Activated B cell treated with CpG ODN at 0.5 μM for 24 hours (primary cell): ENCODE data around the gene DIP2C. TPM values are rescaled to one million over a fixed set of nuclear protein-coding genes. Genes with fewer than 3 reads are reported as not detected.
"Not testable (repeated sequence)": the region's sequence is repeated elsewhere in the genome, so short reads cannot be mapped to it uniquely, and the experiment has no call there.

Source experiments
- ATAC-seq: fragments of 200-7000 bp; cut with Tn5 transposase; one replicate; pipeline ENCODE4 v1.10.0; 2021; ENCODE audit warnings: low read depth, mild to moderate bottlenecking, moderate library complexity
- CTCF ChIA-PET: fragments of 350-600 bp; sonication (Branson Sonifier 250); formaldehyde crosslinking; loops from one replicate; lab custom pipeline; 2021; ENCODE audit warnings: antibody characterized with exemption; lab: Charles Lee
- POLR2A ChIA-PET: fragments of 350-600 bp; sonication (Branson Sonifier 250); formaldehyde crosslinking; loops from one replicate; lab custom pipeline; 2021; ENCODE audit warnings: antibody characterized with exemption; lab: Charles Lee
- DNase-seq: peaks from one replicate; pipeline ENCODE4 v3.0.0; 2022
- H3K27ac Mint-ChIP-seq: one replicate; pipeline ENCODE4 v1.8.0; 2020; ENCODE audit warnings: mixed read lengths
- H3K27me3 Mint-ChIP-seq: one replicate; pipeline ENCODE4 v1.8.0; 2021; ENCODE audit warnings: mixed read lengths
- H3K36me3 Mint-ChIP-seq: one replicate; pipeline ENCODE4 v1.8.0; 2021; ENCODE audit warnings: low read depth, mixed read lengths
- H3K4me1 Mint-ChIP-seq: one replicate; pipeline ENCODE4 v1.8.0; 2021; ENCODE audit warnings: mixed read lengths
- H3K4me3 Mint-ChIP-seq: one replicate; pipeline ENCODE4 v1.8.0; 2020; ENCODE audit warnings: mild to moderate bottlenecking, mixed read lengths
- H3K9me3 Mint-ChIP-seq: one replicate; pipeline ENCODE4 v1.8.0; 2020; ENCODE audit warnings: mixed read lengths
- intact Hi-C: fragments of 100-400 bp; cut with micrococcal nuclease; formaldehyde crosslinking; loops from one replicate; pipeline ENCODE4 v1.15.1; 2024
- total RNA-seq: library from RNA; stranded (reverse); gene quantifications from 2 replicates; pipeline ENCODE4 v1.2.3, GENCODE V29; 2022
- TF ChIP-seq, protein P1 (sequence below): fragments of 200-600 bp; IDR thresholded peaks from one replicate; pipeline ENCODE4 v1.8.0; 2022; ENCODE audit warnings: antibody characterized with exemption, mild to moderate bottlenecking

DIP2C gene
- total RNA-seq, 1 donor from 2014 or later: 0.49 TPM

DNA sequence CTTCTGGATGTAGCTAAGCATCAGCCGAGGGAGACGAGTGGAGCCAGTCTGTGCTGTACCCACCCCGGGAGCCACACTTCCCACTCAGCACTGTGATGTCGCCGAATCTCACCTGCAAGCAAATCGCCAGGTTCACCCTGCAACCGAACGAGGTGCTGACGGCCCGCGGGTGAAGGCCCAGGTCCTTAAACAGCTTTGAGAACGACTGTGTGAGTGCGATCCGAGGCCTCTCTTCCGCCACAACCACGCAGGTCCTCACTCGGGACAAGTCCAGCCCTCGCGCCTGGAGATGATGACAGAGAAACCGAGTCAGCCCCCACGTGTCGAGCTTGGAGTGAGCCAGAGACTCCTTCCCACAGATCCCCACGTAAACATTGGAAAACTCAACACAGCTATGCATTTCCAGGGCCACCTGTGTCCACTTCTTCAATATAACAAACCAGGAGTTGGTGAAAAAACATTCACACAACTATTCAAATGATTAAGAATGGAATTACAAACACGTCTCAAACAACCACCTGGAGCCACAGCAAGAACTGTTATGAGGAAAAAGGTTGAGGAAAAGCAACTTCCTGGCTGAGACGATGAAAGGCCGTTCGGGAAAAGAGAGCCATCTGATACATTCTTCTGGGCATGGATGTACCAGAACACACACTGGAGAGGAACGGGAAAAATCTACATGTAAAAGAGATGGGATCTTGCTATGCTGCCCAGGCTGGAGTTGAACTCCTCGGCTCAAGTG lies 362.4 kb downstream of the DIP2C start:
- Mint-ChIP-seq H3K4me3 (no peak overlapping the region), H3K27me3 (peaks cover 2% of the 10 kb centered on the region), H3K4me1 (peaks cover 41% of the 10 kb centered on the region), H3K36me3 (no peaks in the 10 kb centered on the region), H3K9me3 (no peaks in the 10 kb centered on the region), H3K27ac (no peak overlapping the region)
- ChIA-PET CTCF (no interaction called here), POLR2A (no interaction called here)
- intact Hi-C loops: no loop called here
- TF ChIP-seq, protein P1, sequence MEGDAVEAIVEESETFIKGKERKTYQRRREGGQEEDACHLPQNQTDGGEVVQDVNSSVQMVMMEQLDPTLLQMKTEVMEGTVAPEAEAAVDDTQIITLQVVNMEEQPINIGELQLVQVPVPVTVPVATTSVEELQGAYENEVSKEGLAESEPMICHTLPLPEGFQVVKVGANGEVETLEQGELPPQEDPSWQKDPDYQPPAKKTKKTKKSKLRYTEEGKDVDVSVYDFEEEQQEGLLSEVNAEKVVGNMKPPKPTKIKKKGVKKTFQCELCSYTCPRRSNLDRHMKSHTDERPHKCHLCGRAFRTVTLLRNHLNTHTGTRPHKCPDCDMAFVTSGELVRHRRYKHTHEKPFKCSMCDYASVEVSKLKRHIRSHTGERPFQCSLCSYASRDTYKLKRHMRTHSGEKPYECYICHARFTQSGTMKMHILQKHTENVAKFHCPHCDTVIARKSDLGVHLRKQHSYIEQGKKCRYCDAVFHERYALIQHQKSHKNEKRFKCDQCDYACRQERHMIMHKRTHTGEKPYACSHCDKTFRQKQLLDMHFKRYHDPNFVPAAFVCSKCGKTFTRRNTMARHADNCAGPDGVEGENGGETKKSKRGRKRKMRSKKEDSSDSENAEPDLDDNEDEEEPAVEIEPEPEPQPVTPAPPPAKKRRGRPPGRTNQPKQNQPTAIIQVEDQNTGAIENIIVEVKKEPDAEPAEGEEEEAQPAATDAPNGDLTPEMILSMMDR: no peak
- no peak for ATAC-seq
- no peak for DNase-seq

DNA sequence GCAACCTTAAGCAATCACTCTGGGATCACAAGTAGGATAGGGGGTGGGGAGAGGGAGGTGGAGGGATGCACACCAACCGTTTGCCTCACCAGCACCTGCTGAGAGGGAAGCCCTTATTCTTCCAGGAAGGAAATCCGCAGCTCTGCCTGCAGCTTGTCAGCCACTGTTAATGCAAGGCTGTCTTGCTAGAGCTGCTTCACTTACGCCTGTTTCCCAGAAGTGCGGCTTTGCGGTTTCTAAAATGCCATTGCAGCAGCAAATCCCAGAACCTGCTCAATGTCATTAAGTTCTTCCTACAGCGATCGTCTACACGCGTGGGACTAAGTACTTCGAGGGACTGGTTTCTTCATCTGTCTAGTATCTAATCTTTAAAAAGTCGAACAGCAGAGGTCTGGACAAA lies 363.1 kb downstream of the DIP2C start:
- Mint-ChIP-seq H3K27ac (no peak overlapping the region), H3K4me1 (peaks cover 38% of the 10 kb centered on the region), H3K9me3 (no peaks in the 10 kb centered on the region), H3K27me3 (peaks cover 2% of the 10 kb centered on the region), H3K36me3 (no peaks in the 10 kb centered on the region), H3K4me3 (no peak overlapping the region)
- intact Hi-C loops: no loop called here
- no peak for ATAC-seq
- POLR2A ChIA-PET: no interaction called here
- DNase-seq: no peak
- CTCF ChIA-PET: no interaction called here
- TF ChIP-seq, protein P1: no peak

DNA sequence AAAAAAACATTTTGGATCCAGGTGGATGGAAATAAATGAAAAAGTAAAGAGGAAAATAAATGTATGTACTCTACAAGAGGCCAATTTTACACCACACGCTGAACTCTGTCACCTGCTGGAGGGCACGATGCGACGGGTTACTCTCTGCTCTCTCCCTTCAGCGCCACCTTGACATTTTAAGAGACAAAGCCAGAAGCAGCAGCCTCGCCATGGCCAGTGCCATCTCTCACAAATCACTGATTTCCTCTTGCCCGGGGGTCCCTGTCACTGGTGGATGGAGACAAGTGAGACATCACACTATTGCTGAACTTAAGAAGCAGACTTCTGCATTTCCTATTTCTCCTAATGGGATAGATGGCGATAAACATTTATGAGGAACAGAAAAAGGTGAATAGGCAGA lies 364.2 kb downstream of the DIP2C start:
- H3K36me3 Mint-ChIP-seq: no peaks in the 10 kb centered on the region
- CTCF ChIA-PET: no interaction called here
- peak overlapping the region; percentile 7 for H3K27ac Mint-ChIP-seq
- intact Hi-C loops: no loop called here
- TF ChIP-seq, protein P1: no peak
- H3K4me1 Mint-ChIP-seq: peaks cover 38% of the 10 kb centered on the region
- H3K9me3 Mint-ChIP-seq: no peaks in the 10 kb centered on the region
- peaks cover 2% of the 10 kb centered on the region for H3K27me3 Mint-ChIP-seq
- H3K4me3 Mint-ChIP-seq: no peak overlapping the region
- no peak for DNase-seq
- ATAC-seq: no peak
- POLR2A ChIA-PET: no interaction called here

DNA sequence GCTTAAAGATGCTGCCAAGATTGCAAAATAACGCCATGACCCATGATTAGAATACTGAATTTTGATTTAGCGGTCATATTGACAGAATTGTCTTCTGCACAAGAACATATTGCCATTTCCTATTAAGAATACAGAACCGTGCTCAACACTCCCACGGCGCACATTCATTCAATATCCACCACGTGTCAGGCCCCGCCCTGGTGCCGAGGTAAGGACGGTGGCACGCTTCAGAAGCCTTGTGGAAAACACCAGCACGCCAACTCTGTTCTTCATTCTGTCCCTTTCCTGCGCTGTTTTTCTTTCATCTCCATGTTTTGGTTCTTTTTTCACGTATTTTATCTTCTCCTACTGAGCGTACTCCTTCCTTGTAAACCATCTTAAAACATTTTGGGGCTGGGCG lies 364.9 kb downstream of the DIP2C start:
- CTCF ChIA-PET: no interaction called here
- DNase-seq (no peak), ATAC-seq (no peak)
- peaks cover 35% of the 10 kb centered on the region for H3K4me1 Mint-ChIP-seq
- intact Hi-C loops: loop anchor here (1.0 kb wide), 1 partner anchor 12 kb away; no protein-coding TSS in a partner anchor
- H3K36me3 Mint-ChIP-seq: no peaks in the 10 kb centered on the region
- POLR2A ChIA-PET: interaction anchor here (1.2 kb wide), 1 partner anchor 41 kb away, joined by 3 read pairs; no protein-coding TSS in a partner anchor
- TF ChIP-seq, protein P1: no peak
- H3K27me3 Mint-ChIP-seq: peaks cover 2% of the 10 kb centered on the region
- peak overlapping the region; percentile 14 for H3K27ac Mint-ChIP-seq
- peak overlapping the region; percentile 64 for H3K4me3 Mint-ChIP-seq
- no peaks in the 10 kb centered on the region for H3K9me3 Mint-ChIP-seq

DNA sequence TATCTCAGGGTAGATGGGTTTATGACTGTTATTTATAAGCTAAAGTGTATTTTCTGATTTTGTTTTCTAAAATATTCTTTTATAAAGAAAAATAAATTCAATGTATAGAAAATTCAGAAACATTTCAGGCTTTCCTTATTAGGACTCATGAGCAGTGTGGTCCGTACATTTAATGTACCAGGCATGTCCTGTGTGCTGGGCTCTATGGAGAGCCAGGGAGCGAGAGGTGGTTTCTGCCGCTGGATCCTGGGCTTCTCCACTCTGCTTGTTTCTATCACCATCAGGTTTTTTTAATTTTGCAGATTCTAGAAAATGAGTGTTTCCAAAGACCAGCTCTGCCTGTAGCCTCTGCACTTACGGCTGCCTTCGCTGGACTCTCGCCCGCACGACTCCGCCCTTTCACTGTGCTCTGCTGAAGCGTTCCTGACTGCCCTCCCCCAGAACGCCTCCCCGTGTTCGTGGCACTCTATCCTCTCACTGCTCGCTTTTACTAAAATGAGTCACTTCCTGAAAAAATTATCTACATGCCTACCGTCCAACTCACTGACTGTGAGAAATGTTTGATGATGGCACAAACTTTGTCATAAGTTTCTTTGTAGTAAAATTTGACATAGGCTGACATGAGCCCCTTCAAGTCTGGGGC lies 365.7 kb downstream of the DIP2C start:
- no peaks in the 10 kb centered on the region for H3K9me3 Mint-ChIP-seq
- ChIA-PET POLR2A (interaction anchor here (0.7 to 1.2 kb wide), 2 partner anchors 10 to 40 kb away, joined by 3 read pairs; no protein-coding TSS in a partner anchor), CTCF (interaction anchor here (0.6 kb wide), 1 partner anchor 37 kb away, joined by 3 read pairs; no protein-coding TSS in a partner anchor)
- TF ChIP-seq, protein P1: no peak
- H3K27me3 Mint-ChIP-seq: peaks cover 2% of the 10 kb centered on the region
- ATAC-seq (peak; percentile 99), DNase-seq (no peak)
- peaks cover 33% of the 10 kb centered on the region for H3K4me1 Mint-ChIP-seq
- no peaks in the 10 kb centered on the region for H3K36me3 Mint-ChIP-seq
- intact Hi-C loops: loop anchor here (1.0 kb wide), 1 partner anchor 11 kb away; no protein-coding TSS in a partner anchor
- H3K4me3 Mint-ChIP-seq: peak overlapping the region; percentile 64
- H3K27ac Mint-ChIP-seq: peak overlapping the region; percentile 22

DNA sequence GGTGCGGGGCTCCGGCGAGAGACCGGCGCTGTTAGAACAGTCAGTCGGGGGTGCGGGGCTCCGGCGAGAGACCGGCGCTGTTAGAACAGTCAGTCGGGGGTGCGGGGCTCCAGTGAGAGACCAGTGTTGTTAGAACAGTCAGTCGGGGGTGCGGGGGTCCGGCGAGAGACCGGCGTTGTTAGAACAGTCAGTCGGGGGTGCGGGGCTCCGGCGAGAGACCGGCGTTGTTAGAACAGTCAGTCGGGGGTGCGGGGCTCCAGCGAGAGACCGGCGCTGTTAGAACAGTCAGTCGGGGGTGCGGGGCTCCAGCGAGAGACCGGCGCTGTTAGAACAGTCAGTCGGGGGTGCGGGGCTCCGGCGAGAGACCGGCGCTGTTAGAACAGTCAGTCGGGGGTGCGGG lies 366.4 kb downstream of the DIP2C start:
- CTCF ChIA-PET, H3K27ac Mint-ChIP-seq, intact Hi-C loops, H3K4me3 Mint-ChIP-seq, ATAC-seq, H3K27me3 Mint-ChIP-seq, POLR2A ChIA-PET, DNase-seq, H3K9me3 Mint-ChIP-seq, H3K36me3 Mint-ChIP-seq: not testable (repeated sequence)
- peaks cover 35% of the 10 kb centered on the region for H3K4me1 Mint-ChIP-seq
